RPMI7951 (cell line): ENCODE measurements around the gene SSTR1. TPM values are rescaled to one million over a fixed set of nuclear protein-coding genes. Genes with fewer than 3 reads are reported as not detected.

Experiments used
- DNase-seq: peaks from one replicate; pipeline ENCODE4 v3.0.0-alpha.2; 2012; ENCODE audit warnings: low read depth
- total RNA-seq: library from RNA; depleted of rRNA; stranded (reverse); fragments of >200 nt; shearing (Covaris generic); gene quantifications from 2 replicates; pipeline ENCODE4 v1.2.3, GENCODE V29; 2014; rRNA removed

Gene SSTR1
- total RNA-seq, 1 experiment from 2014 or later, result under 0.01 TPM

- DNase-seq, result no peak
Measured at GRCh38 chr14:38233218-38233617, 25.5 kb downstream of the SSTR1 start.

GRCh38 chr14:38238332-38238731, 30.6 kb downstream of the SSTR1 start:
- no peak for DNase-seq

GRCh38 chr14:38238878-38239277, 31.2 kb downstream of the SSTR1 start:
- DNase-seq, result no peak

GRCh38 chr14:38243696-38244240, 36.1 kb downstream of the SSTR1 start:
- DNase-seq, result no peak

GRCh38 chr14:38248321-38249028, 40.8 kb downstream of the SSTR1 start:
- no peak for DNase-seq

DNA sequence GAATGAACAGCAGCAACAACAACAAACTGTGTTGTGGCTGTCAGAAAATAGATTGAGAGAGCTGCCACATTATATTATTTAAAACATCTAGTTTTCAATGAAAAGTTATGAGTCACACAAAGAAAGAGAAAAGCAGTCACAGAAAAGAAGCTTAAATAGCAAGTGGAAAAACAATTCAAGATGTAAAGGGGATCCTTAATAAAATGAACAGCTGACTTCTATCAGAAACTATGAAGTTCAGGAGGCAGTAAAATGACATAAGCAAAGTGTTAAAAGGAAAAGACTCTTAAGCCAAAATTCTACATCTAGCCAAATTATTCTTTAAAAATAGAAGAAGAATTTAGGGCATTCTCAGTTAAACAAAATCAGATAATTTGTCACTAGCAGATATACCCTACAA, 42.6 kb downstream of the SSTR1 start:
- no peak for DNase-seq

DNA sequence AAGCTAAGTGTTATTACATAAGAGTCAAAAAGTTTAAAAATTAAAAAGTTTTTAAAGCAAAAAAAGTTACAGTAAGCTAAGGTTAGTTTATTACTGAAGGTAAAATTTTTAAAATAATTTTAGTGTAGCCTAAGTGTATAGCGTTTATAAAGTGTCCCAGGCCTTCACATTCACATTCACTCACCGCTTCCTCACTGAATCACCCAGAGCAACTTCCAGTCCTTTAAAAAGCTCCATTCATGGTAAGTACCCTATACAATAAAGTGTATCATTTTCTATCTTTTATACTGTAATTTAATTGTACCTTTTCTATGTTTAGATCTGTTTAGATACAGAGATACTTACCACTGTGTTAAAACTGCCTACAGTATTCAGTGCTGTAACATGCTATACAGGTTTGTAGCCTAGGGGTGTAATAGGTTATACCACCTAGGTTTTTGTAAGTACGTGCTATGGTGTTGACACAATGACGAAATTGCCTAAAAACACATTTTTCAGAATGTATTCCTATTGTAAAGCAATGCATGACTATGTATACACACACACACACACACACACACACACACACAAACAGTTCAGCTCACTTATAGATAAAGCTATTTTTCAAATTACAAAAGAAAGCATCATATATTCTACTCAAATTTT, 44.5 kb downstream of the SSTR1 start:
- no peak for DNase-seq

DNA sequence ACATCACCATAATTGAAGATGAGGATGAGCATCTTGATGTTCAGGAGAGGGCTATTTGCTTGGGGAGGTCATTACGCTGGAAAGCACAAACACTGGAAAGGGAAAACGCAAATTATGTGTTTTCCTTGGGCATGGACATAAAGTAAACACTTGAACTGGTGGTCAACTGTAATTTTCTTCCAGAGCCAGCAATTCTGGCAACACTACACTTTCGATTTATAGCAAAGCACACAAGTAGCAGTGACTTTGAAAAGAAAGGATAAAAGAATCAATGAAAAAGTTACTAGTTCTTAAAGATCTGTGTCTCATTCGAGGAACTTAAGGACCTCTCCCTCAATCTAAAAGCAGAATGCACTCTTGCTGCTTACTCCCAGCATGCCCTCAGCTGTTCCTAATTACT, 46.0 kb downstream of the SSTR1 start:
- no peak for DNase-seq

DNA sequence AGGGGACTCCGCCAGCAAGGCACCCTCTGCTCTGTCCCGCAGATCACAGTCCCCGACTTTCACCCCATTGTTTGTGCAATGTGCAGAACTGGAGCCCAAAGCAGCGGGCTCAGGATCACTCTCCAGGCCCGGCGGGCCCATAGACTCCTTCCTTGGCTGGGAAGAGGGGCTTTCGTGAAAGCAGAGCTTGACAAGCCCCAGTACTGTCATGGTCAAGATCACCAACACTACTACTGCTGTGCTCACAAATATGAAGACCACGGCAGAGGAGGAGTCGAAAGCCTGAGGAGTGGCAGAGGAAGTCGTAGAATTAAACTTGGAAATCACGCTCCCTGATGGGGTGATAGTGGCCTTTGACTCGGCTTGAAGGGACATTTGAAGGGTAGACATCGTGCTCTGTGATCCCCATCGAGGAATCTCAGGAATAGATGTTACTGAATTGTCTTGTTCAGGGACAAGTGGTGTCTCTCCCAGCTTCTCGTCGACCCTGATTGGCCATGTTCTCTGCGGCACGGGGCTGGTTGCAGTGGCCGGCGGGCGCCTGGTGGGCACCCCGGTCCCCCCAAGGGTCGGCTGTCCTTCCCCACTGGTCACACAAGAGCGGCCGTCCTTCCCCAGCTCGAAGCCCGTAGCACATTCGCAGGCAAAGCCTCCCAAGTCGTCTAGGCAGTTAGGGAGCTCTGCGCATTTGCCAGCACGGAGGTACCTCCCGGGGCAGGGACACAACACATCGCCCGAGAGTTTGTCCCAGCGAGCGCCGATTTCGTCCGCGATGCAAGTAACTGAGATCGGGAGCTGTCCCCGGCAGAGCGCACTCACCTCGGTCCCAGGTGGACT, 47.1 kb downstream of the SSTR1 start:
- DNase-seq, result no peak

GRCh38 chr14:38255408-38255672, 47.6 kb downstream of the SSTR1 start:
- DNase-seq, result no peak

GRCh38 chr14:38255673-38256532, 48.2 kb downstream of the SSTR1 start, which contains the start of gene CLEC14A:
Gene CLEC14A (minus strand): TSS chr14:38256093. CDS start chr14:38256022, 71 bp downstream.
- peak; percentile 2 for DNase-seq

DNA sequence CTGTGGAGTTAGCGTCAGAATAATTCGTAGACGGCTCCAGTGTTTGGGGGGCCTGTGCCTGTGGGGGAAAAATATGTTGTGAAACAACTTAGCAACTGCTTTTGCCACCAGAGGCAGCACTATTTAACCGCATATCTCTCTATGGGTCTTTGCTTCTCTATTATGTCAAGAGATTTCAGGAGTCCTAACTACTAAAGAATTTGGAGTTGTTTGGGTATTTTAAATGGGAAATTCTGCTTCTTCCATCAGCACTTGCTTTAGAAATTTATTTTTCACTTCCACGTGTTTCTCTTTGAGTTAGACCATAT, 48.8 kb downstream of the SSTR1 start:
- DNase-seq, result no peak

DNA sequence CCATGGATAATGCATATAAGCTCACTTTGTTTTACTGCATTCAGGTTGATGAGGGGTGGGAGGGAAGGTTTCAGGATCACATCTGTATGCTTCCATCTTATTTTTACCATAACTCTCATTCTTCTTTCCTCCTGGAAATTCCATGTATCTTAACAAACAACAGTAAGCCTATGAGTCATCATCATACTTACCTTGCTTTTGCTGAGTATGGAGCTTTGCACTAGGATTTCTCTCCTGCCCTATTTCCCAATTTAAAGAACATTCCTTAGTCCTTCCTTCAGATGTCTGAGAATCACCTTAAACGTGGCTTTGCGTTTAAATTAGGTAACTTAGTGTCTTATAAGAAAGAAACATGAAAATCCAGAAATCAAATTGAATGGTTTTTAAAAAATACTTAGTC, 49.8 kb downstream of the SSTR1 start:
- DNase-seq, result no peak

GRCh38 chr14:38261620-38262019, 53.9 kb downstream of the SSTR1 start:
- DNase-seq, result no peak

Other genes with a start within 250 kb of the SSTR1 start
- not detected in 2 replicates for gene CLEC14A, start 48.2 kb downstream of the SSTR1 start, total RNA-seq